Upper lobe of left lung (tissue), 6 donors: ENCODE measurements around the gene RNF213. TPM values are rescaled to one million over a fixed set of nuclear protein-coding genes. Genes with fewer than 3 reads are reported as not detected.
A peak's percentile ranks its signal among the peaks of the same experiment; 100 is the strongest.
"Not testable (repeated sequence)": the region's sequence is repeated elsewhere in the genome, so short reads cannot be mapped to it uniquely, and the experiment has no call there.

Experiments used
- ATAC-seq, 2 donors: fragments of 200-7000 bp; cut with Tn5 transposase; one replicate each; pipeline ENCODE4 v1.9.1; 2022; ENCODE audit warnings: mild to moderate bottlenecking in 2 of 2, moderate library complexity in 2 of 2; ENCODE audit not compliant: low FRiP score in 2 of 2
- DNase-seq, 2 donors: peaks; one replicate each; pipeline ENCODE4 v3.0.0-alpha.2; 2019 to 2020
- H3K27ac ChIP-seq, 4 donors: fragments of 200-600 bp; sonication (generic); one replicate each; pipeline ENCODE4 v1.5.1; 2016 to 2019
- H3K27me3 ChIP-seq, 4 donors: fragments of 200-600 bp; sonication (generic); one replicate each; pipeline ENCODE4 v1.5.1; 2017 to 2019
- H3K36me3 ChIP-seq, 4 donors: fragments of 200-600 bp; sonication (generic); one replicate each; pipeline ENCODE4 v1.5.1; 2016 to 2019
- H3K4me1 ChIP-seq, 4 donors: fragments of 200-600 bp; sonication (generic); one replicate each; pipeline ENCODE4 v1.5.1; 2018 to 2019
- H3K4me3 ChIP-seq, 4 donors: fragments of 200-600 bp; sonication (generic); one replicate each; pipeline ENCODE4 v1.5.1; 2017 to 2019; ENCODE audit warnings: mild to moderate bottlenecking in 2 of 4, moderate library complexity in 1 of 4
- H3K9me3 ChIP-seq, 4 donors: fragments of 200-600 bp; sonication (generic); one replicate each; pipeline ENCODE4 v1.5.1; 2018 to 2019
- CTCF ChIP-seq, 6 experiments: fragments of 450-650 bp in 4 of 6; fragments of 200-600 bp in 2 of 6; sonication (generic) in 2 of 6; IDR thresholded peaks; one replicate each; pipeline ENCODE4 v1.5.1; 2016 to 2019; ENCODE audit warnings: antibody characterized with exemption in 6 of 6
- EP300 ChIP-seq, 4 donors: sonication (generic); formaldehyde crosslinking; IDR thresholded peaks; one replicate each; pipeline ENCODE4 v1.5.1; 2017; ENCODE audit warnings: antibody characterized with exemption in 4 of 4, control low read depth in 2 of 4
- POLR2A ChIP-seq, 4 donors: fragments of 450-650 bp; IDR thresholded peaks; one replicate each; pipeline ENCODE4 v1.5.1; 2016 to 2017; ENCODE audit warnings: antibody characterized with exemption in 4 of 4, mild to moderate bottlenecking in 2 of 4
- POLR2AphosphoS5 ChIP-seq, 2 donors: sonication (generic); formaldehyde crosslinking; IDR thresholded peaks; one replicate each; pipeline ENCODE4 v1.5.1; 2017; ENCODE audit warnings: antibody characterized with exemption in 2 of 2
- WGBS, 2 donors: methylation state at CpG; one replicate each; pipeline ENCODE4 v1.1.5; 2017 to 2018; 5-methylcytosine and 5-hydroxymethylcytosine counted together
- total RNA-seq, 6 donors: library from RNA; depleted of rRNA in 4 of 6; stranded (reverse); fragments of >200 nt in 4 of 6; gene quantifications; one replicate each; pipeline versions ENCODE4 v1.1.0 to v1.2.1, GENCODE V29; 2016 to 2021
- donor health status: DM: no; HTN: no; CAD: no; lungs with moderate emphysema.
- donor health status: DM: no; HTN: yes; CAD: no; lungs with severe emphysema.

Gene RNF213
- total RNA-seq, 6 donors from 2014 or later: 135 to 619 (median 207) TPM

GRCh38 chr17:80328634-80329380, 68.2 kb downstream of the RNF213 start:
- H3K27me3 ChIP-seq: no peaks in the 10 kb centered on the region
- DNase-seq: no peak
- H3K9me3 ChIP-seq: no peaks in the 10 kb centered on the region
- no peak overlapping the region for H3K4me3 ChIP-seq
- H3K4me1 ChIP-seq: peaks cover 0 to 2% (median 0%) of the 10 kb centered on the region in 4 donors
- no peak for ATAC-seq
- WGBS, 2 donors: 78% methylated on average over 21 of the region's 21 CpGs
- peaks cover 52 to 100% (median 84%) of the 10 kb centered on the region in 4 donors for H3K36me3 ChIP-seq
- no peak overlapping the region for H3K27ac ChIP-seq
- TF ChIP-seq POLR2A (IDR thresholded peaks at IDR 0.05) (no peak), EP300 (IDR thresholded peaks at IDR 0.05) (no peak), CTCF (IDR thresholded peaks at IDR 0.05) (no peak), POLR2AphosphoS5 (IDR thresholded peaks at IDR 0.05) (no peak)

GRCh38 chr17:80329421-80329820, 68.8 kb downstream of the RNF213 start:
- WGBS, 2 donors: 95 to 98% methylated on average over 6 of the region's 6 CpGs
- peaks cover 58 to 100% (median 89%) of the 10 kb centered on the region in 4 donors for H3K36me3 ChIP-seq
- not testable (repeated sequence) for H3K9me3 ChIP-seq

GRCh38 chr17:80330276-80330675, 69.6 kb downstream of the RNF213 start:
- no peak for DNase-seq
- WGBS, 2 donors: 90 to 91% methylated on average over 9 of the region's 9 CpGs
- Histone ChIP-seq H3K36me3 (peaks cover 61 to 100% (median 91%) of the 10 kb centered on the region in 4 donors), H3K4me1 (peaks cover 0 to 2% (median 0%) of the 10 kb centered on the region in 4 donors), H3K27ac (no peak overlapping the region), H3K4me3 (no peak overlapping the region), H3K27me3 (no peaks in the 10 kb centered on the region), H3K9me3 (no peaks in the 10 kb centered on the region)
- no peak for TF ChIP-seq POLR2A (IDR thresholded peaks at IDR 0.05)
- no peak for TF ChIP-seq CTCF (IDR thresholded peaks at IDR 0.05)
- no peak for TF ChIP-seq POLR2AphosphoS5 (IDR thresholded peaks at IDR 0.05)
- TF ChIP-seq EP300 (IDR thresholded peaks at IDR 0.05): no peak
- ATAC-seq: peak in 1 of 2 donors; percentile 7

More at GRCh38 chr17:80329421-80329820, 68.8 kb downstream of the RNF213 start:
- not testable (repeated sequence) for DNase-seq, H3K27me3 ChIP-seq, ATAC-seq, H3K4me3 ChIP-seq, H3K27ac ChIP-seq, H3K4me1 ChIP-seq

GRCh38 chr17:80330938-80331337, 70.3 kb downstream of the RNF213 start:
- ATAC-seq, DNase-seq, H3K27me3 ChIP-seq, H3K27ac ChIP-seq, H3K4me3 ChIP-seq, H3K4me1 ChIP-seq, H3K9me3 ChIP-seq: not testable (repeated sequence)
- 87 to 98% methylated on average over 6 of the region's 6 CpGs for WGBS, 2 donors
- H3K36me3 ChIP-seq: peaks cover 59 to 100% (median 91%) of the 10 kb centered on the region in 4 donors

- Histone ChIP-seq H3K9me3 (no peaks in the 10 kb centered on the region), H3K27ac (no peak overlapping the region), H3K4me3 (no peak overlapping the region), H3K4me1 (peaks cover 0 to 2% (median 0%) of the 10 kb centered on the region in 4 donors), H3K27me3 (no peaks in the 10 kb centered on the region), H3K36me3 (peaks cover 63 to 100% (median 91%) of the 10 kb centered on the region in 4 donors)
- ATAC-seq (no peak), DNase-seq (no peak)
- 91 to 96% methylated on average over 10 of the region's 10 CpGs for WGBS, 2 donors
- TF ChIP-seq POLR2A (IDR thresholded peaks at IDR 0.05) (no peak), CTCF (IDR thresholded peaks at IDR 0.05) (no peak), EP300 (IDR thresholded peaks at IDR 0.05) (no peak), POLR2AphosphoS5 (IDR thresholded peaks at IDR 0.05) (no peak)
Observed at GRCh38 chr17:80331820-80332219, 71.2 kb downstream of the RNF213 start.
